ENCODE measurements around the gene CHST15. TPM values are rescaled to one million over a fixed set of nuclear protein-coding genes. Genes with fewer than 3 reads are reported as not detected.

CHST15 gene
- total RNA-seq, 4 donors from 2014 or later: 16.8 to 75.6 (median 26.3) TPM

DNA sequence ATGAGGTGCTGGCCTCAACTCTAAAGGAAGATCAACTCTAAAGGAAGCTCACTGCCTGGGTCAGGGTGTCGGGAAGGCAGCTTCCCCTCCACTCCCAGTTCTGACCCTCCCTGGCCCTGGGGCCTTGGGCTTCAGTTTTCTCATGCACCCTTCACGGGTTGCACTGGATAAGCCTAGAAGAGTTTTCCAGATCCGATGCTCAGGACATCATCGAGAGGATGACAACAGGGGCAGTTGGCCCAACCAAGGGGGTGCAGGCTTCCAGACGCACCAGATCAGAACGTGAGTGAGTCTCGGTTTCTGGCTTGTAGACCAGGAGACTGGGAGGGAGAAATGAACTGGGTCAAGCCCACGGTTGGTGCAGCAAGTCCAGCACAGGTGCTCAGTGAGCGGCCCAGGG, 34.2 kb upstream of the CHST15 start:
- TF ChIP-seq, protein P1, sequence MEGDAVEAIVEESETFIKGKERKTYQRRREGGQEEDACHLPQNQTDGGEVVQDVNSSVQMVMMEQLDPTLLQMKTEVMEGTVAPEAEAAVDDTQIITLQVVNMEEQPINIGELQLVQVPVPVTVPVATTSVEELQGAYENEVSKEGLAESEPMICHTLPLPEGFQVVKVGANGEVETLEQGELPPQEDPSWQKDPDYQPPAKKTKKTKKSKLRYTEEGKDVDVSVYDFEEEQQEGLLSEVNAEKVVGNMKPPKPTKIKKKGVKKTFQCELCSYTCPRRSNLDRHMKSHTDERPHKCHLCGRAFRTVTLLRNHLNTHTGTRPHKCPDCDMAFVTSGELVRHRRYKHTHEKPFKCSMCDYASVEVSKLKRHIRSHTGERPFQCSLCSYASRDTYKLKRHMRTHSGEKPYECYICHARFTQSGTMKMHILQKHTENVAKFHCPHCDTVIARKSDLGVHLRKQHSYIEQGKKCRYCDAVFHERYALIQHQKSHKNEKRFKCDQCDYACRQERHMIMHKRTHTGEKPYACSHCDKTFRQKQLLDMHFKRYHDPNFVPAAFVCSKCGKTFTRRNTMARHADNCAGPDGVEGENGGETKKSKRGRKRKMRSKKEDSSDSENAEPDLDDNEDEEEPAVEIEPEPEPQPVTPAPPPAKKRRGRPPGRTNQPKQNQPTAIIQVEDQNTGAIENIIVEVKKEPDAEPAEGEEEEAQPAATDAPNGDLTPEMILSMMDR (IDR thresholded peaks at IDR 0.05; ENCODE audit: low read depth): no peak

GRCh38 chr10:124126983-124127385, 33.6 kb upstream of the CHST15 start:
- TF ChIP-seq, protein P1 (IDR thresholded peaks at IDR 0.05; ENCODE audit: low read depth): no peak

DNA sequence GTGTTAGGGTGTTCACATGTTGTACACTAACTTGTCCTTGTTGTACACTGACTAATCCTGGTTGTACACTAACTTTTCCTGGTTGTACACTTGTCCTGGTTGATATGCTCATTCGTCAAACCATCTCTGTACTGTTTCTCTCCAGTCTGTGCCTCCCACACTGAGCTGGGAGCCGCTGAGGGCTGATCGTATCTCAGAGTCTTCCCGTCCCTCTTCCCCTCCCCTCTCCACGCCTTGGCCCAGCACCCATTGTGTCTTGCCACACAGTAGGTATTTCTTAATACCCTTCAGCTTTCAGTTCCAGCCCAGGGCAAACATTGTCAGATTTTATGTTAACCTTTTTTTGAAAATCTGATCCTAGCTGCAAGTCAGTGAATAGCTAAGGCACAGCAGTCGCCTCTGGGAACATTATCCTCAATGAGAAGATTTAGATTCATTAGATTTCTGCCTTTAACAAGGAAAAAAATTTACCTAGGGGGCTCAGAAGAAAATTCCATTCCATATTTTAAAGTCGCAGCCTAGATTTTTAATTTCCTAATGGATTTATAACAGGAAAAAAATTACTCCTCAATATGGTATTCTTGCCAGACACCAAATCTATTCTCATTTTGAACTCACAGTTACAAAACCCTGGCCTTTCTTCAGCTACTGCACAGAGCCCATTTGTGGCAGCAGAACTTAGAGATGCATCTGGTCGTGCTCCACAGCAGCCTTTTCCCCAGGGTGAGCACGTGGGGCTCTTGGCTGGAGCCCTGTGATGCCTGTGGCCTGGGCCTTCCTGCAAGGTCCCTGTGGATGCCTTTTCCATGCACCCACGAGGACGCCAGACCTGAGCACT, 33.0 kb upstream of the CHST15 start:
- TF ChIP-seq, protein P1 (IDR thresholded peaks at IDR 0.05; ENCODE audit: low read depth): no peak

DNA sequence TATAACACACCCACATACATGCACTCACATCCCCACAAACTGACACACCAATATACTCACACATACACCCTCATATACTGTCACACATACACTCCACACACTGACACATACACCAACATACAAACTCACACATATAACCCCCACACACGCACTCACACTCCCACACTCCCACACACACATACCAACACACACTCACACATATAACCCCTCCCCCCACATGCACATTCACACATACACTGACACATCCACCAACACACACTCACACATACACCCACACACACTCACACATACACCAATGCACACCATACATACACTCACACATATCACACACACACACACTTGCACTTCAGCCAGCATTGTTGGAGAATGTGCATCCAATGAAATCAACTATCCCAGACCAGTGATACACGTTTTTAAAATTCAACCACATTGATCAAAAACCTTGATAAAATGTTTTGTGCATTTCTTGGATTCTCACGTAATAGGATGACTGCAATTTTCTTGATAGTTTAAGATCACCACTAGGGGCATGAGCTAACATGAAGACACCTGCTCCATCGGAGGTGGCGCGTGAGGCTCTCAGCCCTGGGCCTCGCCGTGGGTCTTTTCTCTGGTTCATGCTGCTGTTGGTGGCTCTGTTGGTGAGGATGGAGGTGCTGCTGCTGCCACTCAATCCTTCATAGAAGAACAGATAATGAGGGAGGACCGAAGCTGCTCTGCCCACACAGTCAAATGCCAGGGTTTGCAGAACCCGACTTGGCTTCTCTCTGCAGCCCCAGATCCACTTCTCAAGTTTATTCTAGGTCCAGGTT, 32.1 kb upstream of the CHST15 start:
- TF ChIP-seq, protein P1 (IDR thresholded peaks at IDR 0.05; ENCODE audit: low read depth): no peak

DNA sequence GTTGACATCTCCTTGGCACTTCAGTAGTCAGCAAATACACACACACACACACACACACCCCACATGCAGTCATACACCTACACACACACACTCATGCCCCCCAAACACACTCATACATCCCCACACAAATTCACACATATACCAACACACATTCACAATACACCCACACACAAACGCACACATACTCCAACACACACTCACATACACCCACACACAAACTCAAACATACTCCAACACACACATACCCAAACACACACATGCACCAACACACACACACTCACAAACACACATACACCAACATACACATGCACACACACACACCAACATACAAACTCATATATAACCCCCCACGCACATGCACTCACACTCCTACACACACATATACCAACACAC, 31.4 kb upstream of the CHST15 start:
- TF ChIP-seq, protein P1 (IDR thresholded peaks at IDR 0.05; ENCODE audit: low read depth): no peak

DNA sequence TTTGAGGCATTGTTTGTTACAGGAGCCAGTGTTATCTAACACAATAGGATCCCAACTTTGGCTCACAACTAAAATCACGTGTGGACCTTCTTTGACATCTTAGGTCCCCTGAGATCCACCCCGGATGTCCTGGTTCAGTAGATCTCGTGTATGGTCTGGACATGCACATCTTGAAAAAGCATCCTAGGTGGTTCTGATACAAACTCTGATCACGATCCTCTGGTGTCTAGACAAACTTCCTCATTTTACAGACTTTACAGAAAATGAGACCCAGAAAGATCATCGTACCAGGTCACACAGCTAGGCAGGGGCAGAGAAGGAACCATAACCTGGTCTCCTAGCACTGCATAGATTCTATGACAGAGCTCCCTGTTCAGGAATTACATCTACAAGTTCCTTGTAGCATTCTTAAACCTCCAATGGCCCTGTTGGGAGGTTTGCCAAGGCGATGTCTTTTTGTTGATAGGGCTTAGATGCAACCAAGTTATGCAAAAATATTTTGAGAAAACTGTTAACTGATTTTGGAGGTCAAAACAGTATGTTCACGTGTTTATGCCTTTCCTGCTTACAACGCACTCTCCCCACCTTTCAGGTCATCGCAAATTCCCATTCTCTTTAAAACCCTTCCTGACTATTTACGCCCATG, 30.8 kb upstream of the CHST15 start:
- TF ChIP-seq, protein P1 (IDR thresholded peaks at IDR 0.05; ENCODE audit: low read depth): no peak

DNA sequence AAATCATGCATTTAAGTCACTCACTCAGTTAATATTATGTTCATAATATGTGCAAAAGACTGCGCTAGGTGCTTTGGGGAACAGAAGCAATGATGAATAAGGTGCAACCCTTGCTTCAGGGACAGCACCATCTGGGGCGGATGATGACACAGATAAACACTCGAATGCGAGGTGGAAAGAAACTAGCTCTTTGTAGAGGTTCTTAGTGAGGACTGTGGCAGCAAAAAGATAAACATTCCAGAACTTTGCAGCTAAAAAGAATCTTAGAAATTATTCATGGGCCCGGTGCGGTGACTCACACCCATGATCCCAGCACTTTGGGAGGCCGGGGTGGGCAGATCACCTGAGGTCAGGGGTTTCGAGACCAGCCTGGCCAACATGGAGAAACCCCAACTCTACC, 29.8 kb upstream of the CHST15 start:
- TF ChIP-seq, protein P1 (IDR thresholded peaks at IDR 0.05; ENCODE audit: low read depth): no peak

All from subcutaneous adipose tissue (tissue), 4 donors.